HG02678 (cell line): Measurements from ENCODE around the gene RNF144B.
"Not testable (repeated sequence)": the region's sequence is repeated elsewhere in the genome, so short reads cannot be mapped to it uniquely, and the experiment has no call there.

Source experiments
- ATAC-seq: cut with Tn5 transposase; IDR thresholded peaks from one replicate; pipeline ENCODE4 v1.9.1; 2021; ENCODE audit warnings: mild to moderate bottlenecking, moderate library complexity; ENCODE audit not compliant: unreplicated experiment

Gene RNF144B

GRCh38 chr6:18371010-18371409, 16.1 kb upstream of the RNF144B start:
- no peak for ATAC-seq

GRCh38 chr6:18371656-18372055, 15.5 kb upstream of the RNF144B start:
- no peak for ATAC-seq

- no peak for ATAC-seq
Measured at GRCh38 chr6:18380158-18380836, 6.9 kb upstream of the RNF144B start.

- no peak for ATAC-seq
Measured at GRCh38 chr6:18380851-18381250, 6.3 kb upstream of the RNF144B start.

- ATAC-seq = no peak
Measured at GRCh38 chr6:18383441-18383840, 3.7 kb upstream of the RNF144B start.

GRCh38 chr6:18384621-18385020, 2.5 kb upstream of the RNF144B start:
- no peak for ATAC-seq

GRCh38 chr6:18386298-18386976, 713 bp upstream of the RNF144B start:
- no peak for ATAC-seq

GRCh38 chr6:18388271-18388670, 1.1 kb downstream of the RNF144B start:
- no peak for ATAC-seq

GRCh38 chr6:18388942-18389341, 1.8 kb downstream of the RNF144B start:
- ATAC-seq = no peak

- no peak for ATAC-seq
Measured at GRCh38 chr6:18389479-18389878, 2.3 kb downstream of the RNF144B start.

- no peak for ATAC-seq
Measured at GRCh38 chr6:18390476-18390875, 3.3 kb downstream of the RNF144B start.

GRCh38 chr6:18391023-18391422, 3.9 kb downstream of the RNF144B start:
- no peak for ATAC-seq

- no peak for ATAC-seq
Measured at GRCh38 chr6:18392346-18392877, 5.3 kb downstream of the RNF144B start.

- ATAC-seq = no peak
Measured at GRCh38 chr6:18393698-18394097, 6.5 kb downstream of the RNF144B start.

- no peak for ATAC-seq
Measured at GRCh38 chr6:18395177-18395855, 8.2 kb downstream of the RNF144B start.

- ATAC-seq = no peak
Measured at GRCh38 chr6:18395856-18396197, 8.7 kb downstream of the RNF144B start.

- no peak for ATAC-seq
Measured at GRCh38 chr6:18397701-18398100, 10.6 kb downstream of the RNF144B start.

GRCh38 chr6:18398225-18398624, 11.1 kb downstream of the RNF144B start:
- not testable (repeated sequence) for ATAC-seq

GRCh38 chr6:18400831-18401446, 13.8 kb downstream of the RNF144B start:
- peak; percentile 88 for ATAC-seq

- not testable (repeated sequence) for ATAC-seq
Measured at GRCh38 chr6:18404965-18405364, 17.8 kb downstream of the RNF144B start.

GRCh38 chr6:18405477-18406293, 18.5 kb downstream of the RNF144B start:
- ATAC-seq = no peak
